ENCODE measurements around the gene CCDC182. TPM values are rescaled to one million over a fixed set of nuclear protein-coding genes. Genes with fewer than 3 reads are reported as not detected.

Gene CCDC182
- polyA plus RNA-seq, 1 of the 3 experiments (the other 2 are of a cell fraction), result not detected

DNA sequence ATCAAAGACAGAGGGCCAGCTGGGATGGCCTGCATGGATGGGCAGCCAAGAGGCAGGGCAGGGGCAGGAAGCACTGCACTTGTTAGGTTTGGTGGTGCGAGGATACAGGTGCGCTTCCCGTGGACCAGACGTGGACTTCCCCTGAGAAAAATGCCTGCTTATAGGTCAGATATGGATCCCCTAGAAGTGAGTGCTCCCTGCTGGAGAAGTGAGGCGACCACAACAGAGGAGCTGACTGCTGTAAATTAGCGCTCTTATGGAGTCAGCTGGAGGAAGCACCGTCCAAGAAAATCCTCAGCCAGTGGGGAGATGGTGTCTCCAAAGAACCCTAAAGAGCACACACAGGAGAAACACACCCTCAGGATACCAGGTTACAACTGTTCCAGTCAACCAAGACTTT lies 27.7 kb upstream of the CCDC182 start:
- POLR2A ChIA-PET, result interaction anchor here (0.5 kb wide), 1 partner anchor 40 kb away, joined by 3 read pairs; no protein-coding TSS in a partner anchor
- Histone ChIP-seq H3K9me2 (no peaks in the 10 kb centered on the region), H3K79me2 (ENCODE audit: insufficient read depth) (no peaks in the 10 kb centered on the region), H2AFZ (ENCODE audit: low read depth) (no peak overlapping the region), H4K20me1 (ENCODE audit: insufficient read depth) (no peaks in the 10 kb centered on the region), H3K4me1 (ENCODE audit: control insufficient read depth in 1 of 2, insufficient read depth in 2 of 2, low read depth in 1 of 2, low read length in 1 of 2) (peaks cover 0 to 6% of the 10 kb centered on the region in 2 experiments; a peak in 1 of 4 replicates), H3K9me3 (no peaks in the 10 kb centered on the region), H3K27me3 (ENCODE audit: insufficient read depth) (peaks cover 44% of the 10 kb centered on the region), H3K27ac (ENCODE audit: low read depth in 2 of 2, low read length in 1 of 2) (no peak overlapping the region), H3K36me3 (replicated peaks in 1 of 2; ENCODE audit: control insufficient read depth in 1 of 2, insufficient read depth in 2 of 2, low read length in 1 of 2) (no peaks in the 10 kb centered on the region), H3K4me3 (ENCODE audit: low read depth in 2 of 2, low read length in 1 of 2) (no peak overlapping the region), H3K4me2 (no peak overlapping the region), H3F3A (replicated peaks; ENCODE audit: insufficient read depth) (no peaks in the 10 kb centered on the region), H3K9ac (no peak overlapping the region)
- no peak for TF ChIP-seq GABPA (IDR thresholded peaks at IDR 0.05; ENCODE audit: low read depth)
- no peak for TF ChIP-seq MXI1 (IDR thresholded peaks at IDR 0.05; ENCODE audit: low read depth, low read length)
- TF ChIP-seq, protein P1, sequence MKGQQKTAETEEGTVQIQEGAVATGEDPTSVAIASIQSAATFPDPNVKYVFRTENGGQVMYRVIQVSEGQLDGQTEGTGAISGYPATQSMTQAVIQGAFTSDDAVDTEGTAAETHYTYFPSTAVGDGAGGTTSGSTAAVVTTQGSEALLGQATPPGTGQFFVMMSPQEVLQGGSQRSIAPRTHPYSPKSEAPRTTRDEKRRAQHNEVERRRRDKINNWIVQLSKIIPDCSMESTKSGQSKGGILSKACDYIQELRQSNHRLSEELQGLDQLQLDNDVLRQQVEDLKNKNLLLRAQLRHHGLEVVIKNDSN (IDR thresholded peaks at IDR 0.05; ENCODE audit: borderline replicate concordance, low read depth), result no peak
- no peak for TF ChIP-seq EP300 (IDR thresholded peaks at IDR 0.05; ENCODE audit: borderline replicate concordance in 1 of 2, low read depth in 1 of 2, low read length in 1 of 2)
- 0 out of 2 replicates have a peak, but pooled peaks have one; percentile 4 for TF ChIP-seq SMC3 (IDR thresholded peaks at IDR 0.05; ENCODE audit: low read depth, low read length)
- TF ChIP-seq RAD21 (IDR thresholded peaks at IDR 0.05; ENCODE audit: low read length), result peak; percentile 58
- TF ChIP-seq JUND (IDR thresholded peaks at IDR 0.05), result no peak
- no peak for TF ChIP-seq GATA2 (CRISPR knock-in tag; IDR thresholded peaks at IDR 0.05)
- TF ChIP-seq ELF1 (IDR thresholded peaks at IDR 0.05), result no peak
- TF ChIP-seq, protein P2, sequence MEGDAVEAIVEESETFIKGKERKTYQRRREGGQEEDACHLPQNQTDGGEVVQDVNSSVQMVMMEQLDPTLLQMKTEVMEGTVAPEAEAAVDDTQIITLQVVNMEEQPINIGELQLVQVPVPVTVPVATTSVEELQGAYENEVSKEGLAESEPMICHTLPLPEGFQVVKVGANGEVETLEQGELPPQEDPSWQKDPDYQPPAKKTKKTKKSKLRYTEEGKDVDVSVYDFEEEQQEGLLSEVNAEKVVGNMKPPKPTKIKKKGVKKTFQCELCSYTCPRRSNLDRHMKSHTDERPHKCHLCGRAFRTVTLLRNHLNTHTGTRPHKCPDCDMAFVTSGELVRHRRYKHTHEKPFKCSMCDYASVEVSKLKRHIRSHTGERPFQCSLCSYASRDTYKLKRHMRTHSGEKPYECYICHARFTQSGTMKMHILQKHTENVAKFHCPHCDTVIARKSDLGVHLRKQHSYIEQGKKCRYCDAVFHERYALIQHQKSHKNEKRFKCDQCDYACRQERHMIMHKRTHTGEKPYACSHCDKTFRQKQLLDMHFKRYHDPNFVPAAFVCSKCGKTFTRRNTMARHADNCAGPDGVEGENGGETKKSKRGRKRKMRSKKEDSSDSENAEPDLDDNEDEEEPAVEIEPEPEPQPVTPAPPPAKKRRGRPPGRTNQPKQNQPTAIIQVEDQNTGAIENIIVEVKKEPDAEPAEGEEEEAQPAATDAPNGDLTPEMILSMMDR (IDR thresholded peaks at IDR 0.05), result no peak
- no peak for TF ChIP-seq SIN3A (IDR thresholded peaks at IDR 0.05; ENCODE audit: borderline replicate concordance, low read depth, low read length)
- 77% methylated on average over 7 of the region's 7 CpGs for WGBS (ENCODE audit: low lambda C conversion rate)
- CTCF ChIA-PET, result interaction anchor here (1.5 to 7.4 kb wide), 6 partner anchors 10 to 107 kb away, joined by 3 to 79 read pairs (median 15); no protein-coding TSS in a partner anchor
- no peak for DNase-seq

DNA sequence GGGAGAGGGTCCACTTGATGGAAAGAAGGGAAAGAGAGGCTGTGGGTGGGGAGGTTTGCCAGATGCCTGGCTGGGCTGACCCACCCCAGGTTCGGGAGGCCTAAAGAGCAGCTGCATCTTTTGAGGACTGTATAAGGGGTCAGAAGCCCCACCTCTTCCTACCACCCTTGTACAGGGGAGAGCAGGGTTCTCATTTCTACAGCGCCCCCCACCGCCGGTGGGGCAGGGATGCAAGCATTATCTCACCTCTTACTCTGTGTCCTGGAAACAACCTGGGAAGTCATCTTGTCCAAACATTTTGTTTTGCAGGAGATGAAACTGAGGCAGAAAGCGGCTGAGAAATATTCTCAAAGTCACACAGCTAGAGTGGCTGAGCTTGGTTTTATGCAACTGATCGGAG lies 22.5 kb upstream of the CCDC182 start:
- H4K20me1 ChIP-seq (ENCODE audit: insufficient read depth), result no peaks in the 10 kb centered on the region
- no peak overlapping the region for H3K27ac ChIP-seq (ENCODE audit: low read depth in 2 of 2, low read length in 1 of 2)
- no peak overlapping the region for H2AFZ ChIP-seq (ENCODE audit: low read depth)
- ChIA-PET POLR2A (no interaction called here), CTCF (interaction anchor here (0.7 to 4.6 kb wide), 5 partner anchors 9 to 66 kb away, joined by 3 to 28 read pairs (median 4); no protein-coding TSS in a partner anchor)
- 71% methylated on average over 6 of the region's 6 CpGs for WGBS (ENCODE audit: low lambda C conversion rate)
- no peak overlapping the region for H3K9ac ChIP-seq
- H3K36me3 ChIP-seq (replicated peaks in 1 of 2; ENCODE audit: control insufficient read depth in 1 of 2, insufficient read depth in 2 of 2, low read length in 1 of 2), result no peaks in the 10 kb centered on the region
- H3K27me3 ChIP-seq (ENCODE audit: insufficient read depth), result peaks cover 37% of the 10 kb centered on the region
- H3F3A ChIP-seq (replicated peaks; ENCODE audit: insufficient read depth), result no peaks in the 10 kb centered on the region
- H3K79me2 ChIP-seq (ENCODE audit: insufficient read depth), result no peaks in the 10 kb centered on the region
- DNase-seq, result no peak
- H3K4me1 ChIP-seq (ENCODE audit: control insufficient read depth in 1 of 2, insufficient read depth in 2 of 2, low read depth in 1 of 2, low read length in 1 of 2), result peaks cover 0 to 9% of the 10 kb centered on the region in 2 experiments; a peak in 2 of 4 replicates
- no peak overlapping the region for H3K4me2 ChIP-seq
- H3K9me2 ChIP-seq, result no peaks in the 10 kb centered on the region
- TF ChIP-seq FOXJ3 (CRISPR knock-in tag; IDR thresholded peaks at IDR 0.05), result no peak
- TF ChIP-seq POLR2AphosphoS5 (IDR thresholded peaks at IDR 0.05; ENCODE audit: low read depth, low read length), result no peak
- TF ChIP-seq SIN3A (IDR thresholded peaks at IDR 0.05; ENCODE audit: borderline replicate concordance, low read depth, low read length), result no peak
- H3K4me3 ChIP-seq (ENCODE audit: low read depth in 2 of 2, low read length in 1 of 2), result no peak overlapping the region
- no peaks in the 10 kb centered on the region for H3K9me3 ChIP-seq

Data from SK-N-SH (cell line).